Gastrocnemius medialis (tissue), 4 donors: Measurements from ENCODE around the gene CMKLR1.

Source experiments
- CTCF ChIP-seq, 5 experiments: fragments of 450-650 bp in 3 of 5; fragments of 200-600 bp in 2 of 5; sonication (generic) in 2 of 5; IDR thresholded peaks in 4 of 5; conservative IDR thresholded peaks in 1 of 5; 1 replicate in 4 of 5; 2 replicates in 1 of 5; pipeline ENCODE4 v1.5.1; 2016 to 2019; ENCODE audit warnings: antibody characterized with exemption in 5 of 5, mild to moderate bottlenecking in 3 of 5, moderate library complexity in 3 of 5
- POLR2A ChIP-seq, 2 donors: fragments of 450-650 bp; IDR thresholded peaks; one replicate each; pipeline ENCODE4 v1.6.1; 2017; ENCODE audit warnings: antibody characterized with exemption in 2 of 2, mild to moderate bottlenecking in 2 of 2, moderate library complexity in 2 of 2

DNA sequence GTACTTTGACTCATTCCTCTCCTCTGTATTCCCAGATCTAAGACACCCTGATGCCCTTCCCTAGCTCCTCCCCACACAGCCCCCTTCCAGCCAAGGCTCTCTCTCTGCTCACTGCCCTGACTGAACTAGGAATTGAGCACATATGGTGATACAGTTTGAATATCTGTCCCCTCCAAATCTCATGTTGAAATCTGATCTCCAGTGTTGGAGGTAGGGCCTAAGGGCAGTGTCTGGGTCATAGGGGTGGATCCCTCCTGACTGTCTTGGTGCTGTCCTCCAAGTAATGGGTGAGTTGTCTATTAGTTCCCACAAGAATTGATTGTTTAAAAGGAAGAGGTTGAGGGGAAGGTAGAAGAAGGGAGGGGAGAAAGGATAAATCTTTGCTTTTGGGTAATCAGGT, 17.4 kb downstream of the CMKLR1 start:
- TF ChIP-seq POLR2A (IDR thresholded peaks at IDR 0.05) = no peak
- no peak for TF ChIP-seq CTCF (IDR thresholded peaks at IDR 0.05 in 4 of 5, conservative IDR thresholded peaks at IDR 0.05 in 1 of 5)
